ENCODE measurements around the gene TIMM17A.

Gene TIMM17A

GRCh38 chr1:201983380-201983805 is 28.1 kb downstream of the TIMM17A start:
- no peak for DNase-seq (ENCODE audit: low read depth)

- DNase-seq (ENCODE audit: low read depth): no peak
Measured at GRCh38 chr1:201984446-201984845, 29.1 kb downstream of the TIMM17A start.

- no peak for DNase-seq (ENCODE audit: low read depth)
Measured at GRCh38 chr1:201985355-201985754, 30.1 kb downstream of the TIMM17A start.

GRCh38 chr1:201988601-201989000 is 33.3 kb downstream of the TIMM17A start:
- no peak for DNase-seq (ENCODE audit: low read depth)

GRCh38 chr1:201989354-201990128 is 34.2 kb downstream of the TIMM17A start:
- DNase-seq (ENCODE audit: low read depth): no peak

GRCh38 chr1:201990427-201990826 is 35.1 kb downstream of the TIMM17A start:
- DNase-seq (ENCODE audit: low read depth): no peak

- DNase-seq (ENCODE audit: low read depth): no peak
Measured at GRCh38 chr1:201999625-202000238, 44.4 kb downstream of the TIMM17A start.

- DNase-seq (ENCODE audit: low read depth): no peak
Measured at GRCh38 chr1:202002507-202002906, 47.2 kb downstream of the TIMM17A start.

GRCh38 chr1:202004711-202005110 is 49.4 kb downstream of the TIMM17A start:
- no peak for DNase-seq (ENCODE audit: low read depth)

GRCh38 chr1:202005958-202006357 is 50.7 kb downstream of the TIMM17A start:
- DNase-seq (ENCODE audit: low read depth): no peak

GRCh38 chr1:202007304-202007703 is 52.0 kb downstream of the TIMM17A start:
- no peak for DNase-seq (ENCODE audit: low read depth)

- no peak for DNase-seq (ENCODE audit: low read depth)
Measured at GRCh38 chr1:202007805-202008489, 52.6 kb downstream of the TIMM17A start.

GRCh38 chr1:202009326-202010179 is 54.2 kb downstream of the TIMM17A start:
- peak; percentile 63 for DNase-seq (ENCODE audit: low read depth)

- DNase-seq (ENCODE audit: low read depth): no peak
Measured at GRCh38 chr1:202010180-202011015, 55.1 kb downstream of the TIMM17A start, which contains the start of gene ELF3. Gene ELF3 (plus strand): TSS chr1:202010587. CDS start chr1:202011137, 550 bp downstream.

GRCh38 chr1:202011994-202012393 is 56.7 kb downstream of the TIMM17A start:
- no peak for DNase-seq (ENCODE audit: low read depth)

GRCh38 chr1:202012544-202013478 is 57.5 kb downstream of the TIMM17A start:
- DNase-seq (ENCODE audit: low read depth): no peak

- no peak for DNase-seq (ENCODE audit: low read depth)
Measured at GRCh38 chr1:202013603-202014002, 58.3 kb downstream of the TIMM17A start.

- no peak for DNase-seq (ENCODE audit: low read depth)
Measured at GRCh38 chr1:202014060-202014459, 58.8 kb downstream of the TIMM17A start.

GRCh38 chr1:202014915-202015661 is 59.8 kb downstream of the TIMM17A start:
- DNase-seq (ENCODE audit: low read depth): no peak
